Caki2 (cell line): Measurements from ENCODE around the gene RPL29. TPM values are rescaled to one million over a fixed set of nuclear protein-coding genes. Genes with fewer than 3 reads are reported as not detected.
"Not testable (repeated sequence)": the region's sequence is repeated elsewhere in the genome, so short reads cannot be mapped to it uniquely, and the experiment has no call there.

Experiments used
- DNase-seq: peaks from one replicate; pipeline ENCODE4 v3.0.0-alpha.2; 2015; ENCODE audit warnings: low read depth
- in situ Hi-C: cut with HindIII; loops from 2 replicates; pipeline ENCODE4 v1.10.0; 2016; ENCODE audit warnings: low sequenced_read_pairs, low pct_unique_long_range_greater_than_20kb, mixed read lengths
- total RNA-seq: library from RNA; depleted of rRNA; stranded (reverse); fragments of >200 nt; shearing (Covaris generic); gene quantifications from 2 replicates; pipeline ENCODE4 v1.2.3, GENCODE V29; 2014; ENCODE audit warnings: low replicate concordance; rRNA removed

Gene RPL29
- total RNA-seq, result 810 and 960 TPM in 2 replicates

GRCh38 chr3:51995346-51996163, at the start of gene RPL29:
TSS of gene RPL29 (minus strand) at chr3:51995895. CDS start at chr3:51995461, 434 bp downstream.
- DNase-seq, result peak; percentile 85
- in situ Hi-C loops, result no loop called here

GRCh38 chr3:52044869-52045619, 49.3 kb upstream of the RPL29 start:
- in situ Hi-C loops, result no loop called here

GRCh38 chr3:52043750-52044149, 48.1 kb upstream of the RPL29 start:
- in situ Hi-C loops, result no loop called here

More at GRCh38 chr3:52044869-52045619, 49.3 kb upstream of the RPL29 start:
- no peak for DNase-seq

GRCh38 chr3:52043039-52043438, 47.3 kb upstream of the RPL29 start:
- in situ Hi-C loops, DNase-seq: not testable (repeated sequence)

More at GRCh38 chr3:52043750-52044149, 48.1 kb upstream of the RPL29 start:
- no peak for DNase-seq

- in situ Hi-C loops, result no loop called here
- no peak for DNase-seq
Observed at GRCh38 chr3:52041118-52041731, 45.5 kb upstream of the RPL29 start.

GRCh38 chr3:52040600-52040999, 44.9 kb upstream of the RPL29 start:
- no peak for DNase-seq
- in situ Hi-C loops, result no loop called here

- in situ Hi-C loops, result no loop called here
- DNase-seq, result no peak
Observed at GRCh38 chr3:52039846-52040245, 44.2 kb upstream of the RPL29 start.

- in situ Hi-C loops, result no loop called here
- no peak for DNase-seq
Observed at GRCh38 chr3:52039426-52039825, 43.7 kb upstream of the RPL29 start.

GRCh38 chr3:52038227-52038626, 42.5 kb upstream of the RPL29 start:
- in situ Hi-C loops, result no loop called here

GRCh38 chr3:52037291-52037690, 41.6 kb upstream of the RPL29 start:
- DNase-seq, result no peak

More at GRCh38 chr3:52038227-52038626, 42.5 kb upstream of the RPL29 start:
- no peak for DNase-seq

GRCh38 chr3:52036829-52037228, 41.1 kb upstream of the RPL29 start:
- in situ Hi-C loops, result no loop called here
- DNase-seq, result no peak

More at GRCh38 chr3:52037291-52037690, 41.6 kb upstream of the RPL29 start:
- in situ Hi-C loops, result no loop called here

GRCh38 chr3:52036222-52036694, 40.6 kb upstream of the RPL29 start:
- in situ Hi-C loops, result no loop called here
- DNase-seq, result no peak

GRCh38 chr3:52034651-52035050, 39.0 kb upstream of the RPL29 start:
- in situ Hi-C loops, result no loop called here
- no peak for DNase-seq

- in situ Hi-C loops, result no loop called here
- no peak for DNase-seq
Observed at GRCh38 chr3:52034212-52034611, 38.5 kb upstream of the RPL29 start.

- in situ Hi-C loops, DNase-seq: not testable (repeated sequence)
Observed at GRCh38 chr3:52033748-52034147, 38.1 kb upstream of the RPL29 start.

- DNase-seq, result no peak
- in situ Hi-C loops, result no loop called here
Observed at GRCh38 chr3:52032702-52033408, 37.2 kb upstream of the RPL29 start.

- DNase-seq, result no peak
- in situ Hi-C loops, result no loop called here
Observed at GRCh38 chr3:52031896-52032295, 36.2 kb upstream of the RPL29 start.

GRCh38 chr3:52030714-52031310, 35.1 kb upstream of the RPL29 start:
- no peak for DNase-seq
- in situ Hi-C loops, result no loop called here
